Measurements from ENCODE around the gene NR5A1.

NR5A1 gene

GRCh38 chr9:124514874-124515273 is 7.7 kb upstream of the NR5A1 start:
- Histone ChIP-seq H3K9me2 (replicated peaks; ENCODE audit: low read depth, low read length) (no peaks in the 10 kb centered on the region), H3K9ac (ENCODE audit: low read depth, low read length, poor library complexity, severe bottlenecking) (no peak overlapping the region), H3K27me3 (ENCODE audit: insufficient read depth, low read length, poor library complexity, severe bottlenecking) (no peaks in the 10 kb centered on the region), H3K4me3 (ENCODE audit: low read length, poor library complexity, severe bottlenecking) (no peak overlapping the region), H3K4me2 (ENCODE audit: low read depth, low read length, poor library complexity, severe bottlenecking) (no peak overlapping the region), H3F3A (ENCODE audit: low read depth) (no peaks in the 10 kb centered on the region), H3K9me3 (ENCODE audit: insufficient read depth, low read depth, low read length) (no peaks in the 10 kb centered on the region), H3K4me1 (ENCODE audit: insufficient read depth, low read length, poor library complexity, severe bottlenecking) (peaks cover 3% of the 10 kb centered on the region), H4K20me1 (ENCODE audit: insufficient read depth, low read length, poor library complexity, severe bottlenecking) (no peaks in the 10 kb centered on the region), H2AFZ (ENCODE audit: low read length) (no peak overlapping the region), H3K79me2 (ENCODE audit: insufficient read depth, low read length) (no peaks in the 10 kb centered on the region), H3K36me3 (ENCODE audit: insufficient read depth, low read length) (no peaks in the 10 kb centered on the region)
- TF ChIP-seq CTCF (conservative IDR thresholded peaks at IDR 0.05; ENCODE audit: low read length) (no peak), EZH2phosphoT487 (IDR thresholded peaks at IDR 0.05; ENCODE audit: borderline replicate concordance) (no peak)

GRCh38 chr9:124514125-124514524 is 6.9 kb upstream of the NR5A1 start:
- Histone ChIP-seq H2AFZ (ENCODE audit: low read length) (no peak overlapping the region), H3K4me1 (ENCODE audit: insufficient read depth, low read length, poor library complexity, severe bottlenecking) (peaks cover 3% of the 10 kb centered on the region), H3K36me3 (ENCODE audit: insufficient read depth, low read length) (no peaks in the 10 kb centered on the region), H4K20me1 (ENCODE audit: insufficient read depth, low read length, poor library complexity, severe bottlenecking) (no peaks in the 10 kb centered on the region), H3K4me2 (ENCODE audit: low read depth, low read length, poor library complexity, severe bottlenecking) (no peak overlapping the region), H3K79me2 (ENCODE audit: insufficient read depth, low read length) (no peaks in the 10 kb centered on the region), H3F3A (ENCODE audit: low read depth) (no peaks in the 10 kb centered on the region), H3K9ac (ENCODE audit: low read depth, low read length, poor library complexity, severe bottlenecking) (no peak overlapping the region), H3K27me3 (ENCODE audit: insufficient read depth, low read length, poor library complexity, severe bottlenecking) (no peaks in the 10 kb centered on the region), H3K4me3 (ENCODE audit: low read length, poor library complexity, severe bottlenecking) (no peak overlapping the region), H3K9me3 (ENCODE audit: insufficient read depth, low read depth, low read length) (no peaks in the 10 kb centered on the region), H3K9me2 (replicated peaks; ENCODE audit: low read depth, low read length) (no peaks in the 10 kb centered on the region)
- no peak for TF ChIP-seq CTCF (conservative IDR thresholded peaks at IDR 0.05; ENCODE audit: low read length)
- TF ChIP-seq EZH2phosphoT487 (IDR thresholded peaks at IDR 0.05; ENCODE audit: borderline replicate concordance): no peak

- H3K9ac ChIP-seq (ENCODE audit: low read depth, low read length, poor library complexity, severe bottlenecking): no peak overlapping the region
- H3K4me2 ChIP-seq (ENCODE audit: low read depth, low read length, poor library complexity, severe bottlenecking): no peak overlapping the region
- TF ChIP-seq CTCF (conservative IDR thresholded peaks at IDR 0.05; ENCODE audit: low read length) (no peak), EZH2phosphoT487 (IDR thresholded peaks at IDR 0.05; ENCODE audit: borderline replicate concordance) (no peak)
Observed at GRCh38 chr9:124513376-124513994, 6.3 kb upstream of the NR5A1 start.

More at GRCh38 chr9:124513376-124513994, 6.3 kb upstream of the NR5A1 start:
- H3K36me3 ChIP-seq (ENCODE audit: insufficient read depth, low read length): no peaks in the 10 kb centered on the region
- H3F3A ChIP-seq (ENCODE audit: low read depth): no peaks in the 10 kb centered on the region
- peaks cover 3% of the 10 kb centered on the region for H3K4me1 ChIP-seq (ENCODE audit: insufficient read depth, low read length, poor library complexity, severe bottlenecking)
- H3K9me2 ChIP-seq (replicated peaks; ENCODE audit: low read depth, low read length): no peaks in the 10 kb centered on the region
- H2AFZ ChIP-seq (ENCODE audit: low read length): no peak overlapping the region
- H4K20me1 ChIP-seq (ENCODE audit: insufficient read depth, low read length, poor library complexity, severe bottlenecking): no peaks in the 10 kb centered on the region
- H3K27me3 ChIP-seq (ENCODE audit: insufficient read depth, low read length, poor library complexity, severe bottlenecking): no peaks in the 10 kb centered on the region
- H3K79me2 ChIP-seq (ENCODE audit: insufficient read depth, low read length): no peaks in the 10 kb centered on the region
- no peak overlapping the region for H3K4me3 ChIP-seq (ENCODE audit: low read length, poor library complexity, severe bottlenecking)
- H3K9me3 ChIP-seq (ENCODE audit: insufficient read depth, low read depth, low read length): no peaks in the 10 kb centered on the region
